Mesenteric fat pad (tissue), 1 donor: ENCODE measurements around the gene KCTD21. TPM values are rescaled to one million over a fixed set of nuclear protein-coding genes. Genes with fewer than 3 reads are reported as not detected.
A peak's percentile ranks its signal among the peaks of the same experiment; 100 is the strongest.

ENCODE experiments used
- DNase-seq: peaks from one replicate; pipeline ENCODE4 v3.0.0-alpha.2; 2020; ENCODE audit warnings: low spot score
- total RNA-seq: library from RNA; stranded (reverse); fragmentation: NEBNext Ultra II Directional; extraction: Animal tissue kit (Norgen Biotek cat#: 25700); gene quantifications from one replicate; pipeline ENCODE4 v1.2.1, GENCODE V29; 2021
- donor health status: DM: yes; HTN: yes; CAD: no.

The KCTD21 gene
- total RNA-seq, 1 donor from 2014 or later, result 12.4 TPM

- DNase-seq, result no peak
These were observed 40.6 kb downstream of the KCTD21 start for GRCh38 chr11:78147807-78148206.

- no peak for DNase-seq
These were observed 42.9 kb downstream of the KCTD21 start for GRCh38 chr11:78145511-78146025.

GRCh38 chr11:78140392-78141077, 47.9 kb downstream of the KCTD21 start:
- DNase-seq, result peak; percentile 39

- DNase-seq, result peak; percentile 98
These were observed 48.7 kb downstream of the KCTD21 start, which contains the start of gene ALG8 for GRCh38 chr11:78139422-78140391. Gene ALG8 (minus strand): TSS chr11:78139626. CDS start chr11:78139588, 38 bp downstream.

GRCh38 chr11:78138694-78139421, 49.6 kb downstream of the KCTD21 start:
- DNase-seq, result peak; percentile 45

- DNase-seq, result no peak
These were observed 50.1 kb downstream of the KCTD21 start for GRCh38 chr11:78138291-78138690.

GRCh38 chr11:78132475-78132874, 56.0 kb downstream of the KCTD21 start:
- no peak for DNase-seq

GRCh38 chr11:78131956-78132355, 56.5 kb downstream of the KCTD21 start:
- DNase-seq, result no peak

GRCh38 chr11:78127403-78127802, 61.0 kb downstream of the KCTD21 start:
- DNase-seq, result no peak

Other genes with a start within 250 kb of the KCTD21 start
- 32.3 TPM for gene INTS4, start 194.0 kb downstream of the KCTD21 start, total RNA-seq
- 1.4 TPM for gene KCTD14, start 165.3 kb downstream of the KCTD21 start, total RNA-seq
- gene THRSP, start 124.8 kb downstream of the KCTD21 start, total RNA-seq, result 9.2 TPM
- 276 TPM for gene NDUFC2, start 108.8 kb downstream of the KCTD21 start, total RNA-seq
- gene ALG8, start 49.0 kb downstream of the KCTD21 start, total RNA-seq, result 46.2 TPM
- gene USP35, start 293 bp upstream of the KCTD21 start, total RNA-seq, result 12.2 TPM
- 65.1 TPM for gene GAB2, start 229.2 kb upstream of the KCTD21 start, total RNA-seq